HG03354 (cell line): ENCODE results near the gene DYNLT4.
"Not testable (repeated sequence)": the region's sequence is repeated elsewhere in the genome, so short reads cannot be mapped to it uniquely, and the experiment has no call there.

Source experiments
- ATAC-seq: cut with Tn5 transposase; IDR thresholded peaks from one replicate; pipeline ENCODE4 v1.9.1; 2021; ENCODE audit warnings: mild to moderate bottlenecking; ENCODE audit not compliant: unreplicated experiment, poor library complexity, severe bottlenecking

DYNLT4 gene

GRCh38 chr1:44775930-44776729, 31.0 kb downstream of the DYNLT4 start:
- peak; percentile 22 for ATAC-seq

GRCh38 chr1:44775078-44775929, 31.8 kb downstream of the DYNLT4 start, which contains the start of gene RPS8:
Gene RPS8 (plus strand): TSS chr1:44775540. CDS start chr1:44775597, 57 bp downstream.
- peak; percentile 84 for ATAC-seq

GRCh38 chr1:44766421-44766820, 40.7 kb downstream of the DYNLT4 start:
- ATAC-seq = not testable (repeated sequence)

GRCh38 chr1:44760876-44761275, 46.3 kb downstream of the DYNLT4 start:
- ATAC-seq = no peak

GRCh38 chr1:44759077-44759476, 48.1 kb downstream of the DYNLT4 start:
- no peak for ATAC-seq

- peak; percentile 66 for ATAC-seq
Measured at GRCh38 chr1:44757420-44757819, 49.7 kb downstream of the DYNLT4 start.
